GM23338 (cell line): Measurements from ENCODE around the gene THBS2.

Experiments
- CREB1 ChIP-seq: fragments of 250-450 bp; sonication (Bioruptor Pico); IDR thresholded peaks from 2 replicates; pipeline ENCODE4 v1.5.0; 2020; ENCODE audit warnings: low read depth, mild to moderate bottlenecking, moderate library complexity
- EZH2 ChIP-seq: fragments of 200-600 bp; sonication (generic); IDR thresholded peaks from one replicate; pipeline ENCODE4 v1.8.0; 2017; ENCODE audit warnings: antibody characterized with exemption, mild to moderate bottlenecking, low read depth; ENCODE audit not compliant: unreplicated experiment
- EZH2phosphoT487 ChIP-seq: fragments of 200-600 bp; sonication (generic); IDR thresholded peaks from one replicate; pipeline ENCODE4 v1.8.1; 2018; ENCODE audit warnings: antibody characterized with exemption; ENCODE audit not compliant: unreplicated experiment
- JUNB ChIP-seq: IDR thresholded peaks from one replicate; pipeline ENCODE4 v1.6.1; 2016; ENCODE audit warnings: antibody characterized with exemption; ENCODE audit not compliant: unreplicated experiment
- POLR2AphosphoS5 ChIP-seq: IDR thresholded peaks from 2 replicates; pipeline ENCODE4 v1.6.1; 2016; ENCODE audit warnings: antibody characterized with exemption, low read depth
- TF ChIP-seq, protein P1 (sequence below), 2 experiments: fragments of 200-600 bp in 1 of 2; sonication (generic) in 1 of 2; conservative IDR thresholded peaks; 2 replicates each; pipeline versions ENCODE4 v1.5.1 to v1.6.1; 2016 to 2017; ENCODE audit warnings: antibody characterized with exemption in 2 of 2, low read depth in 2 of 2, mild to moderate bottlenecking in 2 of 2, moderate library complexity in 1 of 2
- TF ChIP-seq, protein P2 (sequence below): IDR thresholded peaks from one replicate; pipeline ENCODE4 v1.6.1; 2018; ENCODE audit warnings: antibody characterized with exemption; ENCODE audit not compliant: unreplicated experiment
- TF ChIP-seq, protein P3 (sequence below): IDR thresholded peaks from 2 replicates; pipeline ENCODE4 v1.6.1; 2016; ENCODE audit warnings: antibody characterized with exemption

DNA sequence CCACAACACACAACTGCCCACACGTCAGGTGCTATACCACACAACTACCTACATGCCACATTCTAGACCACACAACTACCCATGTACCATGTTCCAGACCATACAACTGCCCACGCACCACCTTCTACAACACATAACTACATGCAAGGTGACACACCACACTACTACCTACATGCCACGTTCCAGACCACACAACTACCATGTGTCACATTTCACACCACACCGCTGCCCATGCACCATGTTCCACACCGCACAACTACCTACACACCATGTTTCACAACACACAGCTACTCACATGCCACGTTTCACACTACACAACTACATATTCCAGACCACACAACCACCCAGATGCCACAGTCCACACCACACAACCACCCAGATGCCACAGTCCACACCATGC is 19.8 kb downstream of the THBS2 start:
- TF ChIP-seq, protein P1, sequence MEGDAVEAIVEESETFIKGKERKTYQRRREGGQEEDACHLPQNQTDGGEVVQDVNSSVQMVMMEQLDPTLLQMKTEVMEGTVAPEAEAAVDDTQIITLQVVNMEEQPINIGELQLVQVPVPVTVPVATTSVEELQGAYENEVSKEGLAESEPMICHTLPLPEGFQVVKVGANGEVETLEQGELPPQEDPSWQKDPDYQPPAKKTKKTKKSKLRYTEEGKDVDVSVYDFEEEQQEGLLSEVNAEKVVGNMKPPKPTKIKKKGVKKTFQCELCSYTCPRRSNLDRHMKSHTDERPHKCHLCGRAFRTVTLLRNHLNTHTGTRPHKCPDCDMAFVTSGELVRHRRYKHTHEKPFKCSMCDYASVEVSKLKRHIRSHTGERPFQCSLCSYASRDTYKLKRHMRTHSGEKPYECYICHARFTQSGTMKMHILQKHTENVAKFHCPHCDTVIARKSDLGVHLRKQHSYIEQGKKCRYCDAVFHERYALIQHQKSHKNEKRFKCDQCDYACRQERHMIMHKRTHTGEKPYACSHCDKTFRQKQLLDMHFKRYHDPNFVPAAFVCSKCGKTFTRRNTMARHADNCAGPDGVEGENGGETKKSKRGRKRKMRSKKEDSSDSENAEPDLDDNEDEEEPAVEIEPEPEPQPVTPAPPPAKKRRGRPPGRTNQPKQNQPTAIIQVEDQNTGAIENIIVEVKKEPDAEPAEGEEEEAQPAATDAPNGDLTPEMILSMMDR (conservative IDR thresholded peaks at IDR 0.05; ENCODE audit: low read depth in 2 of 2) = no peak
- TF ChIP-seq EZH2 = no peak
- TF ChIP-seq, protein P2, sequence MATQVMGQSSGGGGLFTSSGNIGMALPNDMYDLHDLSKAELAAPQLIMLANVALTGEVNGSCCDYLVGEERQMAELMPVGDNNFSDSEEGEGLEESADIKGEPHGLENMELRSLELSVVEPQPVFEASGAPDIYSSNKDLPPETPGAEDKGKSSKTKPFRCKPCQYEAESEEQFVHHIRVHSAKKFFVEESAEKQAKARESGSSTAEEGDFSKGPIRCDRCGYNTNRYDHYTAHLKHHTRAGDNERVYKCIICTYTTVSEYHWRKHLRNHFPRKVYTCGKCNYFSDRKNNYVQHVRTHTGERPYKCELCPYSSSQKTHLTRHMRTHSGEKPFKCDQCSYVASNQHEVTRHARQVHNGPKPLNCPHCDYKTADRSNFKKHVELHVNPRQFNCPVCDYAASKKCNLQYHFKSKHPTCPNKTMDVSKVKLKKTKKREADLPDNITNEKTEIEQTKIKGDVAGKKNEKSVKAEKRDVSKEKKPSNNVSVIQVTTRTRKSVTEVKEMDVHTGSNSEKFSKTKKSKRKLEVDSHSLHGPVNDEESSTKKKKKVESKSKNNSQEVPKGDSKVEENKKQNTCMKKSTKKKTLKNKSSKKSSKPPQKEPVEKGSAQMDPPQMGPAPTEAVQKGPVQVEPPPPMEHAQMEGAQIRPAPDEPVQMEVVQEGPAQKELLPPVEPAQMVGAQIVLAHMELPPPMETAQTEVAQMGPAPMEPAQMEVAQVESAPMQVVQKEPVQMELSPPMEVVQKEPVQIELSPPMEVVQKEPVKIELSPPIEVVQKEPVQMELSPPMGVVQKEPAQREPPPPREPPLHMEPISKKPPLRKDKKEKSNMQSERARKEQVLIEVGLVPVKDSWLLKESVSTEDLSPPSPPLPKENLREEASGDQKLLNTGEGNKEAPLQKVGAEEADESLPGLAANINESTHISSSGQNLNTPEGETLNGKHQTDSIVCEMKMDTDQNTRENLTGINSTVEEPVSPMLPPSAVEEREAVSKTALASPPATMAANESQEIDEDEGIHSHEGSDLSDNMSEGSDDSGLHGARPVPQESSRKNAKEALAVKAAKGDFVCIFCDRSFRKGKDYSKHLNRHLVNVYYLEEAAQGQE = no peak
- no peak for TF ChIP-seq CREB1
- TF ChIP-seq, protein P3, sequence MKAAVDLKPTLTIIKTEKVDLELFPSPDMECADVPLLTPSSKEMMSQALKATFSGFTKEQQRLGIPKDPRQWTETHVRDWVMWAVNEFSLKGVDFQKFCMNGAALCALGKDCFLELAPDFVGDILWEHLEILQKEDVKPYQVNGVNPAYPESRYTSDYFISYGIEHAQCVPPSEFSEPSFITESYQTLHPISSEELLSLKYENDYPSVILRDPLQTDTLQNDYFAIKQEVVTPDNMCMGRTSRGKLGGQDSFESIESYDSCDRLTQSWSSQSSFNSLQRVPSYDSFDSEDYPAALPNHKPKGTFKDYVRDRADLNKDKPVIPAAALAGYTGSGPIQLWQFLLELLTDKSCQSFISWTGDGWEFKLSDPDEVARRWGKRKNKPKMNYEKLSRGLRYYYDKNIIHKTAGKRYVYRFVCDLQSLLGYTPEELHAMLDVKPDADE = no peak
- TF ChIP-seq POLR2AphosphoS5 = no peak
- TF ChIP-seq EZH2phosphoT487 = no peak
- no peak for TF ChIP-seq JUNB
